GM19324 (cell line): ENCODE data around the gene PRPF40A.
"Not testable (repeated sequence)": the region's sequence is repeated elsewhere in the genome, so short reads cannot be mapped to it uniquely, and the experiment has no call there.

ENCODE experiments used
- ATAC-seq: cut with Tn5 transposase; IDR thresholded peaks from one replicate; pipeline ENCODE4 v1.9.1; 2021; ENCODE audit warnings: mild to moderate bottlenecking, moderate library complexity; ENCODE audit not compliant: unreplicated experiment, low FRiP score

The PRPF40A gene

DNA sequence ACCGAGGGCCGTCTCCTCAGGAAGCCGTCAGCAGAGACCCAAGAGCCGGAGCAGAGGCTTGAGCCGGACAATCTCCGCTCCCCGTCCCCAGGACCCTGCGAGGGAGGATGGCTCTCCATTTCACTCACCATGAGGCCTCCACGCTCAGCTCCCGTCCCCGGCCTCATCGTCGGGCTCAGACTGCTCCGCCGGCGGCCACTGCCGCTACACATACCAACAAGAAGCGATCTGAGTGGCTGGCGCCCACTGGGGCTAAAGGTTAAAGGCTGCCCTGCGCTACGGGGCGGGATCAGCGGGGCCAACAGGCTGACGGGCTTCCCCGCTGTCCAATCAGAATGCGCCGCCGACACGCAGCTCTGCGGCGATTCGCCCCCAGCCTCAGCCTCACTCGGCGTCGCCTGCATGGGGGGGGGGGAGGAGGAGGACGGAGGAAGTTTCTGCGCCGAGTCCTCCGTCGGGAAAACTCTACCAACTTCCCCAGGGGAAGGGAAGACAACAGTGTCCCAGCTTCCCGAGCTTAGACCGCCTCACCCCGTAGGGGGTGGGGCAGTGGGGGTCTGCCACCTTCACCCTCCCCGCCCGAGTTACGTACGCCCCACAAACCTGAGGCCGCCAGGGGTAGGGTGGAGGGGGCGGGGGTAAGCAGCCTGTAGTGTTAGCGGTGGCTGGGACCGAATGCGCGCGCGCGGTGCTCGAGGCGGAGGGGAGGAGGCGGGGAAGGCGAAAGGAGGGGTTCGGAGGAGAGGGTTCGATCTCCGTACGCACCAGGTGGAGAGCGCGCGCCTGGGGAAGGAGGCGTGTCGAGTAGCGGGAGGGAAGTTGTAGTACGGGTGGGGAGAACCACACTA is at the start of gene PRPF40A:
TSS of gene PRPF40A (minus strand) at position 234 of the 848 bp plus-strand sequence. CDS start at position 212, 22 bp downstream.
- peak; percentile 83 for ATAC-seq

DNA sequence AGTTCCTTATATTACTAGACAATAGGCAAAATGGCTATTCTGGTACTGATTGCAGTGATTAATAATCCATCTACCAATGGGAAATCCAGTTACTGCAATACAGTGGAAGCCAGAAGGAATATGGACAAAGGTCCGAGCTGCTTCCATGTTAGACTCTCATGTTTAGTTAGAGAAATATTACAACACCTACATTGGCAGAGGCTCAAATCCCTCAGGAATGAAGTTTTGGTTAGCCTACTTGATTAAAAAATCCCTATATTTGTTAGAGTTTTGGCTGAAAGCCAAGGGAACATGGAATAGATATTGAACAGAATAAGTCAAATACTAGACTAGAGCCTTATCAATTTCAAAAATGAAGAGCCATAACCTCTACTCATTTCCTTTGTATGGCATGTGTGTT is 49.7 kb upstream of the PRPF40A start:
- no peak for ATAC-seq

DNA sequence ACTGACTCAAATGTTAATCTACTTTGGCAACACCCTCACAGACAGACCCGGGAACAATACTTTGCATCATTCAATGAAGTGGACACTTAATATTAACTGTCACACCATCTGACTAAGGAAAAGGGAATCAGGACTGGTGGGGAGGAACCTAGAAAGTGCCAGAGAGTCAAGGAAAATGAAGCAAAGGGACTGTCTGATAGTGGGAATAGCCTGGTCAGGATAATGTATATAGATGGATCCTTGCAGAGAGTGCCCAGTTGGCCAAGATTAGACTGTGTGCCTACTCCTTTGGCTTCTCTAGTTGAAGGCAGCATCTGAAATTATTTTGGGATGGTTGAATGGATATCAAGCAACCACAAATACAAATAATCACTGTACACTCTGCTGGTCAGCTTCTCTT is 46.4 kb upstream of the PRPF40A start:
- ATAC-seq = no peak

DNA sequence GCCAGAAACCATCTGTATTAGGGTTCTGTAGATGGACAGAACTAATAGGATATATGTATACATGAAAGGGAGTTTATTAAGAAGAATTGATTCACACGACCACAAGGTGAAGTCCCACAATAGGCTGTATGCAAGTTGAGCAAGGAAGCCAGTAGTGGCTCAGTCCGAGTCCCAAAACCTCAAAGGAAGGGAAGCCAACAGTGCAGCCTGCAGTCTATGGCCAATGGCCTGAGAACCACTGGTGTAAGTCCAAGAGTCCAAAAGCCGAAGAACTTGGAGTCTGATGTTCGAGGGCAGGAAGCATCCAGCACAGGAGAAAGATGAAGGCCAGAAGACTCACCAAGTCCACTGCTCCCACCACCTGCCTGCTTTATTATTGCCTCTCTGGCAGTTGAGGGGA is 45.9 kb upstream of the PRPF40A start:
- not testable (repeated sequence) for ATAC-seq

DNA sequence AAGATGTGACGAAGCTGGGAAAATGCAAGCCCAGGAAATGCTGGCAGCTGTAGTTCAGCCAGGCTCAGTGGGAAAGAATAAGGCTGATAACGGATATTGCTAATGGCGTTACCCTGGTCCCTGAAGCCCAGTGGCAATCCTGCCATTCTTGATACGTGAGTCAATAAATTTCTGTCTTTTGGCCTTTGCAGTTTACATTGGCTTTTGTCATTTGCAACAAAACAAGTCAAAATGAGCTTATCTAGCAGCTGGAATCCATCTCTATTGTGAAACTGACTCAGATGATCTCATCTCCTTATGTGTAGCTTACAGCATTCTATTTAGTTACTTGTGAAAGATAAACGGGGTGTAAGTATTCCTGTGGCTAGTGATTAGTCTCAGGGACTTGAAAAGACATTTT is 44.9 kb upstream of the PRPF40A start:
- no peak for ATAC-seq

DNA sequence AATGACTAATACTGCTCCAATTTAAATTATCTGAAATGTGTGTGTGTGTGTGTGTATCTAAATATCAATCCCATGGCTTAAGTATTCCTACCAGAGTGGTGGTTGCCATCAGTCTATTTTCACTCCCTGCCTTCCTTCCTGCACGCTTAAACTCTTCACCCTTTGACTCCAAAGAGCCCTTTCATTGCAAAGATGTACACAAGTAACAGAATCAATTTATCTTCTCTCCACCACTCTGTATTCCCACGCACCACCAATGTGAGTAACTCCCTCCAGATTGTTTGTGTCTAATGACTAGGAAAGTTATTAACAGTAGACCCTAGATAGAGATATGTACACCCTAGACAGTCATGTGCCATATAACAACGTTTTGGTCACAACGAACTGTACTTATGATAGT is 44.0 kb upstream of the PRPF40A start:
- ATAC-seq = no peak

DNA sequence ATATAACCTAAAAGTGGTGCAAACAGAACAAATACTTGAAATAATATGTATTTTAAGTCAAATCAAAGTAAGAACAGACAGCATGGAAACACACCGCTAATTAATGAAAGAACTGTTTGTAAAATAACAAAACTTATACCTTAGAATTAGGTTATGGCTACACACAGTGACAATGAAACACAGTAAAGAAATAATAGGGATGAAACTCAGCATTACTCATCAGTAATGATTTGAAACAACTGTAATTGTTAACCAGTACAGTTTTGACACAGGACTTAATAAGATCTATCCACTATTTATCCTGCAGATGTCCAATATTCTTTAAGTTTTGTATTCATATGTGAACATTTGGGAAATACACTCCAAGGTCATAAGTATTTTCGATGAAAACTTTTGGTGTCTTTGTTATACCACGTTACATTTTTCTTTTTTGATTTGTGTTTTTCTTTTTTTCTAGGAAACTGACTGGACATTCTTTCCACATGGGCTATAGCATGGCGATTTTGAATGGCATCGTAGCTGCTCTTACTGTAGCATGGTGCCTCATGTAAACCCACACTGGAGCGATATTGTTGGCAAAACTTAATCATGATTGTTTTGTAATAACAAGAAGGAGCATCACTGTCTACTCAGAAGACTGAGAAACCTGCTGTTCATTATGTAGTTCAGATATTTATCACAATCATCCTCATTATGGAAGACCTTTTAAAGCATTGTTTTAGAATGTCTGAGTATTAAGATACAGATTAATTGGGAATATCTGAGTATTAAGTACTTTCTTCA is 42.2 kb upstream of the PRPF40A start:
- no peak for ATAC-seq

DNA sequence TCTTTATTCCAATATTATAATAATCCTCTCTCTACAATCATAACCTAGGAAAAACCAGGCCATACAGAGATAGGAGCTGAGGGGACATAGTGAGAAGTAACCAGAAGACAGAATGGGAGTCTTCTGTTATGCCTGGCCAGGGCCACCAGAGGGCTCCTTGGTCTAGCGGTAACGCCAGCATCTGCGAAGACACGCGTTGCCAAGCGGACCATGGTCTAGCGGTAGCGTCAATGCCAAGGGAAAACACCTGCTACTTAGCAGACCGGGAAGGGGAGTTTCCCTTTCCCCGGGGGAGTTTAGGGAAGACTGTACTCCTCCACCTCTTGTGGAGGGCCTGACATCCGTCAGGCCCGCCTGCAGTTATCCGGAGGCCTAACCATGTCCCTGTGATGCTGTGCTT is 37.8 kb upstream of the PRPF40A start:
- no peak for ATAC-seq

DNA sequence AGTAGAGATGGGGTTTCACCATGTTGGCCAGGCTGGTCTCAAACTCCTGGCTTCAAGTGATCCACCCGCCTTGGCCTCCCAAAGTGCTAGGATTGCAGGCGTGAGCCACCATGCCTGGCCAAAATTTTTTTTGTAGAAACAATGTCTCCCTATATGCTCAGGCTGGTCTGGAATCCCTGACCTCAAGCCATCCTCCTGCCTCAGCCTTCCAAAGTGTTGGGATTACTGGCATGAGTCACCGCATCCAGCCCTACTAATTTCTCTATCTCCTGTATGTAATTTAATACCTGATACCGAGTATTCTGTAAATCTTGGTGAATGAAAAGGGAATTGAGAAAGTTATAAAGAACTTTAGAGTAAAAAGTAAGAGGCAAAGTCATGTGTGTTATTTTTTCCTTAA is 30.5 kb upstream of the PRPF40A start:
- not testable (repeated sequence) for ATAC-seq

DNA sequence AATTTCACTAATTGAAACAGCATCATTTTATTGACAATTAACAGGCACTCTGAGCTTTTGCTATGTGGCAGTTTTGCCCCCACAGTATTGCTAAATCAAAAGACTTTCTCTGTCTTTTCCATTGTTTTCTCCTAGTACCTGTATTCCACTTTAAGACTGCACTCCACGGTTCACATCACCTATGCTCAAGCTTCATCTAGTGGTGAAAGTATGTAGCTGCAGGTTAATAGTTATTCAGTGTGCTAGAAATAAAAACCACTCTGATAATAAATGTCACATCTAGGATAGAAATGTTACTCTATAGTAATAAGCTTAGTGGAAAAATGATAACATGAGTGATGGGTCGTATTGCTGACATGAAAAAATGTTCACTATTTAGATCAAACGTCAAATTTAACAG is 25.7 kb upstream of the PRPF40A start:
- ATAC-seq = no peak

DNA sequence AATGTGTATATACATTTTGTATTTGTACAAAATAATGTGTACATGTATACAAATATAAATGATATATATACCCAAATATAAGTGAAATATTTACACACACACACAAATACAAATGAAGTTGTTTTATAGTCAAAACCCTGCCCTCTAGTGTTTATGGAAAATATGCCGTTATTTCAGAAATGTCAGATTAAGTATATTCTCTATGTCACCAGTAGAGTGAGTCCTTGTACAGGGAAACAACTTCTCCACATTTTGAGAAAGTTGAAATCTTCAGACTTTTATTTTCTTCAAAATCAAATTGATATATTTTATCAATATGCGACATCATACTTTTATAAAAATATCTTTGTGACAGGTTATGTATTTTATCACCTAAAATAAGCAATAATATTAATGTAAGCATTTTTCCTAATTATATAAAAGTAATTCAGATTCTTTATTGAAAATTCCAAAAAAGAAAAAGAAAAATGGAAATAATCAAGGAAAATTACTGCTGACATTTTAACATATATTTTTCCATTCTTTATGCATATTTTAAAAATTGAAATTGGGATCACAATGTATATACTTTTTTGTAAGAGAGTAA is 23.6 kb upstream of the PRPF40A start:
- peak; percentile 72 for ATAC-seq

DNA sequence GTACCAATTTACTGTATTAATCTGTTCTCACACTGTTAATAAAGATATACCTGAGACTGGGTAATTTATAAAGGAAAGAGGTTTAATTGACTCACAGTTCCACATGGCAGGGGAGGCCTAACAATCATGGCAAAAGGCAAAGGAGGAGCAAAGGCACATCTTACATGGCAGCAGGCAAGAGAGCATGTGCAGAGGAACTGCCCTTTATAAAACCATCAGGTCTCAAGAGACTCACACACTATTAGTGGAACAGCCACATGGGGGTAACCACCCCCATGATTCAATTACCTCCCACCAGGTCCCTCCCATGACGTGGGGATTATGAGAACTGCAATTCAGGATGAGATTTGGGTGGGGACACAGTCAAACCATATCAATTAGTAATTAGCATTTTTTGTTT is 22.4 kb upstream of the PRPF40A start:
- not testable (repeated sequence) for ATAC-seq

DNA sequence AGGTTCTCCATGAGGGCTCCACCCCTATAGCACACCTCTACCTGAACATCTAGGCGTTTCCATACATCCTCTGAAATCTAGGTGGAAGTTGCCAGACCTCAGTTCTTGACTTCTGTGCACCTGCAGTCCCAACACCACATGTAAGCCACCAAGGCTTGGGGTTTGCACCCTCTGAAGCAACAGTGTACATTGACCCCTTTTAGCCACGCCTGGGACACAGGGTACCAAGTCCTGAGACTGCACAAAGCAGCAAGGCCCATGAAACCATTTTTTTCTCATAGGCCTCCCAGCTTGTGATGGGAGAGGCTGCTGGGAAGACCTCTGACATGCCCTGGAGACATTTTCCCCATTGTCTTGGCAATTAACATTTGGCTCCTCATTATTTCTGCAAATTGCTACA is 21.2 kb upstream of the PRPF40A start:
- ATAC-seq = no peak

DNA sequence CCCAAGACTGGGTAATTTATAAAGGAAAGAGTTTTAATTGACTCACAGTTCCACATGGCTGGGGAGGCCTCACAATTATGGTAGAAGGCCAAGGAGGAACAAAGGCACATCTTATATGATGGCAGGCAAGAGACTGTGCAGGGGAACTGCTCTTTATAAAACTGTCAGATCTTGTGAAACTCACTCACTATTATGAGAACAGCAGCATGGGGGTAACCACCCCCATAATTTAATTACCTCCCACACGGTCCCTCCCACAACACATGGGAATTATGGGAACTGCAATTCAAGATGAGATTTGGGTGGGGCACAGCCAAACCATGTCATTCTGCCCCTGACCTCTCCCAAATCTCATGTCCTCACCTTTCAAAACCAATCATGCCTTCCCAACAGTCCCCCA is 20.2 kb upstream of the PRPF40A start:
- not testable (repeated sequence) for ATAC-seq

DNA sequence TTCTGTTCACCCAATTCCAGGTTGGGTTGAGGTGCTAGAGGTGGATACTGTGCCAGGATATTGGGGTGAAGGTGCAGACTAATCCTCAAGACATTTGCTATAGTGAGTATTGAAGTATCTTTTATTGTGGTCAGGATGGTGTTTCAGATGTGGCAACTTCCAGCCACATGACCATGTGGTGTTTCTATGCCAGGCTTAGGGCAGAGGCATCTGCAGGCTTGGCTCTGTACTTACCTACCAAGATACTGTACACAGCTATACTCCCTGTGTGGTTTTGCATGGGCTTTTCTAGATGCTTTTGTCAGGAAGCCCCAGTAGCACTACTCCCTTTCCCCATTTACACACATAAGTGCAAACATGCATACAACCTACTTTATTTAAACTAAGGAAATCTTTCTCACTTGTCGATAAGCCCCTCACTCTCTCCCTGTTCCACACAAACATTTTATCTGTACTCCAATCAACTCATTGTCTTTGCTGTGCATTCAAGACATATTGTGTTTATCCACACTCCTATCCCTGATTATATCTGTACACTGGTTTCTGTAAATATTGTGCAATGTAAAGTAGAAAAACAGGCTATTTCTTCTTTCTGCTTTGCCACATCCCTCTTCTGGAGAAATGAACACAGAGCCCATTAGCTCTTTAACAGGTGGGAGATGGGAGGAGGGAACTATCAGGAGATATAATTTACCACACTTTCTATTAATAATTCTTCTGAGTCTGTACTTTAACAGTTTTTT is 13.5 kb upstream of the PRPF40A start:
- peak; percentile 72 for ATAC-seq

DNA sequence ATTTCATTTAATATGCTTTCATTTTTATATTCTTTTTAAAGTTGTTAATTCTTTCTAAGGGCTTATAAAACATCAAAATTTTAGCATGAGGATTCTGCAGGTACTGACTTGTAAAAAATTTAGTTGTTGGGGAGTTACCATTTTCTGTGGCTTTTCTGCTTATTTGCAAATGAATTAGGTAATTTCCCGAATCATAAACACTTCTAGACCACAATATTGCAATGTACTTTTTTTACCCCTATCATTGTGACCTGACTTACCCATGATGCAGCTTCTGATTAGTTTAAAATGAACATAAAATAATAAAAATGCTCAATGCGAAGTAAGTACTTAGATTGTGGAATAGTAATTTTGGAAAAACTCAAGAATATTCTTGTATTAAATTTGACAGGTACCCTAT is 12.6 kb upstream of the PRPF40A start:
- no peak for ATAC-seq

DNA sequence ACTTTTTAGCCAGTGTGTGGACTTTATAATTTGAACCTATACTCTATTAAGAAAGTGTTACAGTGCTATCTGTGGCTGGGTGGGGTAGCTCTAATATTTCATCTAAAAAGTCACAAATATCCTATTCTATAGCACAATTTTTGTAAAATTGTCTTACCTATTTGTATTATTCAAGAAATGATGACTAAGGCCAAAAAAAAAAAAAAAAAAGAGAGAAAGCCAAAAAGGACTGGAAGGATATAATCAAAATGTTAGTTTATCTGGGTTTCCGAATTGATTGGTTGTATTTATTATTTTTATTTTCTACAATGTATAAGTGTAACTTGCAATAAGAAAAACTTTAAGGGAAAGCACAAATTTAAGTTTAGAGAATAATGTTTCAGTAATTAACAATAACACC is 6.7 kb upstream of the PRPF40A start:
- no peak for ATAC-seq

DNA sequence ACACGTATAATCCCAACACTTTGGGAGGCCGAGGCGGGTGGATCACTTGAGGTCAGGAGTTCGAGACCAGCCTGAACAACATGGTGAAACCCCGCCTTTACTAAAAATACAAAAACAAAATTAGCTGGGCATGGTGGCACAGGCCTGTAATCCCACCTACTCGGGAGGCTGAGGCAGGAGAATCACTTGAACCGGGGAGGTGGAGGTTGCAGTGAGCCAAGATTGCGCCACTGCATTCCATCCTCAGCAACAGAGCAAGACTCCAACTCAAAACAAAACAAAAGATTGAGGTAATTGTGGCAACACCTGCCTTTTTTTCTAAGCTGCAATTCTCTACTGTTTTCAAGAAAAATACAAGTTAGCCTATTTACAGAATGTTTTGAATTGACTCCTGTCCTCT is 5.4 kb upstream of the PRPF40A start:
- ATAC-seq = not testable (repeated sequence)

DNA sequence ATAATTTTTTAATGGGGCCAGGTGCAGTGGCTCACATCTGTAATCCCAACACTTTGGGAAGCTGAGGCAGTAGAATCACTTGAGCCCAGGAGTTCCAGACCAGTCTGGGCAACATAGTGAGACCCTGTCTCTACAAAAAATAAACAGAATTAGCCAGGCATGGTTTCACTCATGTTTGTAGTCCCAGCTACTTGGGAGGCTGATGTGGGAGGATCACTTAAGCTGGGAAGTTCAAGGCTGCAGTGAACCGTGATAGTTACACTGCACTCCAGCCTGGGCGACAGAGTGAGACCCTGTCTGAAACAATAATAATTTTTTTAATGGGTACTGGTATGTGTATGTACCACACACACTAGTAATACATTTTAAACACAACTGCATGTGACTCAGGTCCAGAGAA is 3.5 kb upstream of the PRPF40A start:
- no peak for ATAC-seq

DNA sequence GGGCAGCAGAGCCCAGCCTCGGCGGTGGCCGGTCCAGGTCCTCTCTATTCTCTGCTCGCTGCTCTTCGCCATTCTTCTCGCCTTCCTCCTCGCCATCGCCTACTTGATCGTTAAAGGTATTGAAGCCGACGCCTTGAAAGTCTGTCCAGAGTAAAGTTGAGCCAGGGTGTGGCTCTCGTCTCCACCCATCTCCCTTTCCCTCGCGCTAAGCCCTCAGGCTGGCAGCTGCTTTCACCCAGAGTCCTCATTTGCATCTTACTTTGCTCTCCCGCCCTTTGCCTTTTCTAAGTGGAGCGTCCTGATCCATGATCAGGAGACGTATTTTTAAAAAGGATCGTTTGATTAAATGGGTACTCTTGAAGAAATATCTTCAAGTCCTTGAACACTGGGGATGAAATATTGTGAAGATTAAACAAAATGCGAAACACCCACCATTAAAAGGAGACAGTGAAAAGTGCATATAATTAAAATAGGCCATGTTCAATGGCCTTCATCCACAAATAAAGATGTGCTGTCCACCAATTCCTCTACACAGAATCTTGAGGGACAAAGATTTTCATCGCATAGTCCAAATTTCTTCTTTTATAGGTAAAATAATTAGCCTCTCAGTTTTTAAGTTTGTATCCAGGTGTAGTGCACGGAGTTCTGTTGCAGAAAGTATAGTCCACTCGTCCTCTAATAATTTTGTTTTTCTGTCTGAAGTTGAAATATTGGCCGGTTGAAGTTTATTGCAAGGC is 1.8 kb upstream of the PRPF40A start:
- ATAC-seq = peak; percentile 24
